ENCODE measurements around the gene SRRM1.
"Not testable (repeated sequence)": the region's sequence is repeated elsewhere in the genome, so short reads cannot be mapped to it uniquely, and the experiment has no call there.

The SRRM1 gene

DNA sequence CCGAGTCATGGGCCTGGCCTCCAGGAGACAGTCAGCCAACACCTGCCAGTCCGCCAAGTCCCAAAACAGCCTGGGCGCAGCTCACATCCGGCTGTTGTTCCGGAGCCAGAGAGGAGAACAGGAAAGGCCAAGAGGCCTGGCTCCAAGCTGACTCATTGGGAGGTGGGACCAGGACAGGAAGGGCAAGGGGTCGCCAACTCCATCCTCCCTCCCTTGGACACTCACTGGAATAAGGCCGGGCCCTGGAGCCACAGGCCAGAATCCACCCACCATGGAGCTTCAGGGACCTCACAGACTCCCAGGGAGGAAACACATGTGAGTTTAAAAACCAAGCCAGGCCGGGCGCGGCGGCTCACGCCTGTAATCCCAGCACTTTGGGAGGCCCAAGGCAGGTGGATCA is 77.0 kb downstream of the SRRM1 start:
- no peak for DNase-seq

DNA sequence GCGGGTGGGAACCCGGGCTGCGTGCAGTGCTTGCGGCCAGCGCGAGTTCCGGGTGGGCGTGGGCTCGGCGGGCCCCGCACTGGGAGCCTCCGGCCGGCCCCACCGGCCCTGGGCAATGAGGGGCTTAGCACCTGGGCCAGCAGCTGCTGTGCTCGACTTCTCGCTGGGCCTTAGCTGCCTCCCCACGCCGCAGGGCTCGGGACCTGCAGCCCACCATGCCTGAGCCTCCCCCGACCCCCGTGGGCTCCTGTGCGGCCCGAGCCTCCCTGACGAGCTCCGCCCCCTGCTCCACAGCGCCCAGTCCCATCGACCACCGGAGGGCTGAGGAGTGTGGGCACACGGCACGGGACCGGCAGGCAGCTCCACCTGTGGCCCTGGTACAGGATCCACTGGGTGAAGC is 78.4 kb downstream of the SRRM1 start:
- DNase-seq, result no peak

DNA sequence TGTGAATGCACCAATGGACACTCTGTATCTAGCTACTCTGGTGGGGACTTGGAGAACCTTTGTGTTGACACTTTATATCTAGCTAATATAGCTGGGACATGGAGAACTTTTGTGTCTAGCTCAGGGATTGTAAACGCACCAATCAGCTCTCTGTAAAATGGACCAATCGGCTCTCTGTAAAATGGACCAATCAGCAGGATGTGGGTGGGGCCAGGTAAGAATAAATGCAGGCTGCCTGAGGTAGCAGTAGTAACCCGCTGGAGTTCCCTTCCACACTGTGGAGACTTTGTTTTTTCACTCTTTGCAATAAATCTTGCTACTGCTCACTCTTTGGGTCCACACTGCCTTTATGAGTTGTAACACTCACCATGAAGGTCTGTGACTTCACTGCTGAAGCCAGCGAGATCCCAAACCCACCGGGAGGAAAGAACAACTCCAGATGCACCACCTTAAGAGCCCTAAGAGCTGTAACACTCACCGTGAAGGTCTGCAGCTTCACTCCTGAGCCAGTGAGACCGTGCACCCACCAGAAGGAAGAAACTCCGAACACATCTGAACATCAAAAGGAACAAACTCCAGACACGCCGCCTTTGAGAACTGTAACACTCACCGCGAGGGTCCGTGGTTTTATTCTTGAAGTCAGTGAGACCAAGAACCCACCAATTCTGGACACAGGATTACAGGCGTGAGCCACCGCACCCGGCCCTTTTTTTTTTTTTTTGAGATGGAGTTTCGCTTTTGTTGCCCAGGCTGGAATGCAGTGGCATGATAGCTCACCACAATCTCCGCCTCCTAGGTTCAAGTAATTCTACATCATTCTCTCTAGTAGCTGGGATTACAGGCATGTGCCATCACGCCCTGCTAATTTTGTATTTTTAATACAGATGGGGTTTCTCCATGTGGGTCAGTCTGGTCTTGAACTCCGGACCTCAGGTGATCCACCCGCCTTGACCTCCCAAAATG is 79.3 kb downstream of the SRRM1 start:
- not testable (repeated sequence) for DNase-seq
